HG03378 (cell line): Measurements from ENCODE around the gene OGFOD3.

Experiments
- ATAC-seq: cut with Tn5 transposase; IDR thresholded peaks from one replicate; pipeline ENCODE4 v1.9.1; 2021; ENCODE audit warnings: mild to moderate bottlenecking, moderate library complexity; ENCODE audit not compliant: unreplicated experiment

OGFOD3 gene

DNA sequence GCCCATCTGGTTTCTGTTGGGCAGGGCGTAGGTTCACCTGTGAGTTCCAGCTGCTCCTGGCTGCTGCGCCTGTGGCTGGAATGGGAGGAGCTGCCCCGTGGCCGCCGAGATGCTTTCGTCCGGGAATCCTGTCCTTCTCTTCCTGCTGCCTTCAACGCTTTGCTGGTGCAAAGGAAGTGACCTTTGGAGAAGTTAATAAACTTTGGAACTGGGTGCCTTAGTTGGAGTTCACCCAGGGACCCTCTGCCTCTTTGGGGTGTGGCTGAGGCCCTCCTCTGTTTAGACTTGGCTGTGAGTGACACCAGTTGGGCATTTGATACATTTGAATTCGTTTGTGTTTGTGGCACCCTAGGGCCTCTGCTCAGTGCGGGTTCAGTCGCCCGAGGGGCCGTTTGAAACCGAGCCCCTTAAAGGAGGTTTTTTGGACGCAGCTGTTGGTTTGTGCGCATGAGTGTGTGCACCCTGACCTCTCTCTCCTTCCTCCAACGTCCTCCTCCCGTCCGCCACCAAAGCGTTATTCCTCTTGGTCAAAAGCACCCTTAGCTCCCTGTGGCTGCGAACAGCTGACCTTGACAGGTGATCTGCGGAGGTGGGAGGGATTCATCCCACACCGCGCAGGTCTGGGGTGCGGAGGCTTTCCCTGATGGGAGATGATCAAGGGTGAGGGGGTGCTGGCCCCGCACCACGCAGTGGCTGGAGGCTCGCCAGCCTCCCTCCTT, 75.9 kb downstream of the OGFOD3 start:
- no peak for ATAC-seq

DNA sequence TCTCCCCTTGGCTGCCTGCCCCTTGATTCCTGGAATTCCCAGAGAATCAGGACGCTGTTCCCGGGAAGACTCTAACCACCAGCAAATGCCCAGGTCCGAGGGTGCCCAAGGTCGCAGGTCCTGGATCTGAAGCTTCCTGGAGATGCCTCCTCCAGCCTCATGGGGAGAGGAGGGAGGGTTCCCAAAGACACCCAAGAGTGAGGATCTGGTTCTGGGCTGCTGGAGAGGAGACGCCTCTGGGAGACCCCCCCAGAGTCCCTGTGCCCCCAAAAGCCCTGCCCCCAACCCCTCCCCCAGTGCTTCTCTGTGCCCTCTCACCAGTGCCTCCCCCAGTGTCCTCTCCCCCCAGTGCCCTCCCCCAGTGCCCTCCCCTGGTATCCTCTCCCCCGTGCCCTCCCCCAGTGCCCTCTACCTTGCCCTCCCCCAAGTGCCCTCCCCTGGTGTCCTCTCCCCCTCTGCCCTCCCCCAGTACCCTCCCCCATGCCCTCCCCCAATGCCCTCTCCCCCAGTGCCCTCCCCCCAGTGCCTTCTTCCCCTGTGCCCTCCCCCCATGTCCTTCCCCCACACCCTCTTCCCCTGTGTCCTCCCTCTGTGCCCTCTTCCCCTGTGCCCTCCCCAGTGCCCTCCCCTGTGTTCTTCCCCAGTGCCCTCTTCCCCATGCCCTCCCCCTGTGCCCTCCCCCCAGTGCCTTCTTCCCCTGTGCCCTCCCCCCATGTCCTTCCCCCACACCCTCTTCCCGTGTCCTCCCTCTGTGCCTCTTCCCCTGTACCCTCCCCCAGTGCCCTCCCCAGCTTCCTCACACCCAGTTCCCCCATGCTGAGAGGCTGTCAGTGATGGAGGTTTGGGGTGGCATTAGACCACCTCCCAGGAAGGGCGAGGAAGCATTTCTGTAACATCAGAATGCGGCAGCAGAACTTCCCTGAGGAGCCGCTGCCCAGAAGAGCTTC, 78.5 kb downstream of the OGFOD3 start:
- ATAC-seq: no peak
